Liver (tissue), 3 donors: ENCODE measurements around the gene DSE.

Experiments used
- FOXA1 ChIP-seq: IDR thresholded peaks from 2 replicates; pipeline ENCODE4 v1.6.1; 2016; ENCODE audit warnings: antibody characterized with exemption
- FOXA2 ChIP-seq: IDR thresholded peaks from 2 replicates; pipeline ENCODE4 v1.6.1; 2016; ENCODE audit warnings: antibody characterized with exemption
- HNF4A ChIP-seq, 2 donors: conservative IDR thresholded peaks; 2 replicates each; pipeline ENCODE4 v1.6.1; 2016; ENCODE audit warnings: antibody characterized with exemption in 2 of 2, mild to moderate bottlenecking in 2 of 2
- HNF4G ChIP-seq: IDR thresholded peaks from 2 replicates; pipeline ENCODE4 v1.6.1; 2016; ENCODE audit warnings: antibody characterized with exemption
- JUND ChIP-seq, 2 donors: IDR thresholded peaks; 2 replicates each; pipeline ENCODE4 v1.6.1; 2016; ENCODE audit warnings: antibody characterized with exemption in 2 of 2
- RAD21 ChIP-seq, 2 donors: IDR thresholded peaks; 2 replicates each; pipeline ENCODE4 v1.6.1; 2016; ENCODE audit warnings: antibody characterized with exemption in 2 of 2, mild to moderate bottlenecking in 2 of 2
- REST ChIP-seq: IDR thresholded peaks from 2 replicates; pipeline ENCODE4 v1.6.1; 2016; ENCODE audit warnings: antibody characterized with exemption, mild to moderate bottlenecking
- RXRA ChIP-seq, 2 donors: IDR thresholded peaks; 2 replicates each; pipeline ENCODE4 v1.6.1; 2017 to 2018; ENCODE audit warnings: antibody characterized with exemption in 2 of 2, mild to moderate bottlenecking in 1 of 2
- SP1 ChIP-seq: IDR thresholded peaks from 2 replicates; pipeline ENCODE4 v1.6.1; 2018; ENCODE audit warnings: antibody characterized with exemption, mild to moderate bottlenecking
- TAF1 ChIP-seq: conservative IDR thresholded peaks from 2 replicates; pipeline ENCODE4 v1.6.1; 2016; ENCODE audit warnings: antibody characterized with exemption, mild to moderate bottlenecking
- ZBTB33 ChIP-seq: IDR thresholded peaks from 2 replicates; pipeline ENCODE4 v1.6.1; 2016; ENCODE audit warnings: antibody characterized with exemption
- TF ChIP-seq, protein P1 (sequence below): fragments of 150-350 bp; IDR thresholded peaks from 2 replicates; pipeline ENCODE4 v1.5.1; 2017; ENCODE audit warnings: improper control_type of control experiment, low read depth, low read length; ENCODE audit not compliant: missing input control
- TF ChIP-seq, protein P2 (sequence below): IDR thresholded peaks from 2 replicates; pipeline ENCODE4 v1.6.1; 2016; ENCODE audit warnings: antibody characterized with exemption
- TF ChIP-seq, protein P3 (sequence below): IDR thresholded peaks from 2 replicates; pipeline ENCODE4 v1.6.1; 2016; ENCODE audit warnings: antibody characterized with exemption
- donor health status: healthy.
- donor health status: healthy.

DNA sequence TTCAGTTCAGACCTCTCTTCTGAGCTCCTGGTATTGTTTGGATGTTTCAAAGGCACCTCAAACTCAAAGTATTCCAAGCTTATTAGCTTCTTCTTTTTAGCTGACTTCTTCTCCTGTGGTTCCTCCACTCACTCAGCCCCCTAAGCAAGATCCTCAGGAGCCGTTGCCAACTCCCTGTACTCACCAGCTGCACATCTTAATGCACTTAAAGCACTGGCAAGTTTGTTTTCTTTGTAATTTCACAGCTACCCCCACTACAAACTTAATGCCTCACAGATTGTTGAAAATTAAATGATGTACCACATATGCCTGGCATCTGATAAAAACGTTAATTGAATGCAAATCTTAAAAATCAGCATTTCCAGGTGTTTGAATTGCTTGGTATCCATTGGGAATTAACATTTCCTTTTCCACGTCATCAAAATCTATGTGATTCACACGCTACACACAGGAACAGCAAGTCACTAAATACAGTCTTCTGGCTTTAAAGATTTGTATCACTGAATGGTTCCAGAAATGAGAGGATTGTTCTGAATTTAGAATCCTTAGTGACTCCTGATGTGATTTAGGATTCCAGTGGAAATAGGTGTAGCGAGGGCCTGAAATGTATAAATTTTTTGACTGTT is 114.9 kb downstream of the DSE start:
- TF ChIP-seq FOXA1 (no peak), ZBTB33 (no peak), HNF4A (conservative IDR thresholded peaks at IDR 0.05) (no peak), HNF4G (no peak), RAD21 (IDR thresholded peaks at IDR 0.05) (no peak), TAF1 (no peak), RXRA (IDR thresholded peaks at IDR 0.05) (no peak), SP1 (no peak), REST (no peak), FOXA2 (no peak), JUND (IDR thresholded peaks at IDR 0.05) (no peak)
- TF ChIP-seq, protein P1, sequence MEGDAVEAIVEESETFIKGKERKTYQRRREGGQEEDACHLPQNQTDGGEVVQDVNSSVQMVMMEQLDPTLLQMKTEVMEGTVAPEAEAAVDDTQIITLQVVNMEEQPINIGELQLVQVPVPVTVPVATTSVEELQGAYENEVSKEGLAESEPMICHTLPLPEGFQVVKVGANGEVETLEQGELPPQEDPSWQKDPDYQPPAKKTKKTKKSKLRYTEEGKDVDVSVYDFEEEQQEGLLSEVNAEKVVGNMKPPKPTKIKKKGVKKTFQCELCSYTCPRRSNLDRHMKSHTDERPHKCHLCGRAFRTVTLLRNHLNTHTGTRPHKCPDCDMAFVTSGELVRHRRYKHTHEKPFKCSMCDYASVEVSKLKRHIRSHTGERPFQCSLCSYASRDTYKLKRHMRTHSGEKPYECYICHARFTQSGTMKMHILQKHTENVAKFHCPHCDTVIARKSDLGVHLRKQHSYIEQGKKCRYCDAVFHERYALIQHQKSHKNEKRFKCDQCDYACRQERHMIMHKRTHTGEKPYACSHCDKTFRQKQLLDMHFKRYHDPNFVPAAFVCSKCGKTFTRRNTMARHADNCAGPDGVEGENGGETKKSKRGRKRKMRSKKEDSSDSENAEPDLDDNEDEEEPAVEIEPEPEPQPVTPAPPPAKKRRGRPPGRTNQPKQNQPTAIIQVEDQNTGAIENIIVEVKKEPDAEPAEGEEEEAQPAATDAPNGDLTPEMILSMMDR: no peak
- TF ChIP-seq, protein P2, sequence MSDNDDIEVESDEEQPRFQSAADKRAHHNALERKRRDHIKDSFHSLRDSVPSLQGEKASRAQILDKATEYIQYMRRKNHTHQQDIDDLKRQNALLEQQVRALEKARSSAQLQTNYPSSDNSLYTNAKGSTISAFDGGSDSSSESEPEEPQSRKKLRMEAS: no peak
- TF ChIP-seq, protein P3, sequence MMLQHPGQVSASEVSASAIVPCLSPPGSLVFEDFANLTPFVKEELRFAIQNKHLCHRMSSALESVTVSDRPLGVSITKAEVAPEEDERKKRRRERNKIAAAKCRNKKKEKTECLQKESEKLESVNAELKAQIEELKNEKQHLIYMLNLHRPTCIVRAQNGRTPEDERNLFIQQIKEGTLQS: no peak
